ENCODE results near the gene EN1.
A peak's percentile ranks its signal among the peaks of the same experiment; 100 is the strongest.

DNA sequence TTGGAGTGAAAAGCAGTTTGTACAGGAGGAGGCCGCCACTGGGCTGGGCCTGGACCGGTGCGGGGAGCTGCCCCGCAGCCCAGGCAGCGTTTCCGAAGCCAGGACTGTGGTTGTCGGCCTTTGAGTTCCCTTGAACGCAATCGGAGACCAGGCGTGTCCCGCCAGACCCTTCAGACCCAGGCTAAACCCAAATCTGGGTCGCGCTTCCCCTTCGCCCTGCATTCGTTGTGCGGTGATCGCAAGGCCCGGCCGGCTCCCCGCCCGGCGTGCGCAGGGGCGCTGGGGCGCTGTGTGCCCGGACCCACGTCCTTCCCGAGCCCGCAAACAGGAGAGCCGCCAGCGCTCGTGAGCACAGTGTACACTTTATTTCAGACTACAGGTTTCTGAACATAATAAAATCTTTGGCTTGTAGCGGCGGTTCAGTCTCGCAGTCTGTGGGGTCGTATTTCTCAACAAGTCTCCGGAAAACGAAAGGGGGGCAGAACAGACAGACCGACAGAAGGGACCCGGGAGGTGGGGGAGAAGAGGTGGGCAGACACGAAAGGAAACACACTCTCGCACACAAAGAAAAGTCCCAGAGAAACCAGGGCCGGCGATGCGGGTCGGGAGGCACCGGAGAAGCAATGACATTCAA lies 5.5 kb downstream of the EN1 start:
- TF ChIP-seq CTCF (IDR thresholded peaks at IDR 0.05) (no peak), POLR2AphosphoS5 (IDR thresholded peaks at IDR 0.05) (peak in 1 of 2 donors; percentile 25), POLR2A (IDR thresholded peaks at IDR 0.05) (no peak), EP300 (IDR thresholded peaks at IDR 0.05) (no peak)

Measured in upper lobe of left lung (tissue), 4 donors.